PFSK-1 (cell line): ENCODE results near the gene ZEB2.

Experiments used
- FOXP2 ChIP-seq: optimal IDR thresholded peaks from 2 replicates; pipeline ENCODE3; 2011; ENCODE audit warnings: borderline replicate concordance, control low read depth, inconsistent platforms; ENCODE audit not compliant: insufficient read depth; ENCODE audit errors: extremely low read length, extremely low read depth
- POLR2AphosphoS5 ChIP-seq: IDR thresholded peaks from 2 replicates; pipeline ENCODE4 v1.6.1; 2012; ENCODE audit warnings: low read depth, mild to moderate bottlenecking, control low read depth, low read length, moderate library complexity
- REST ChIP-seq, 2 experiments: IDR thresholded peaks; 2 replicates each; pipeline versions ENCODE4 v1.6.1 to v1.8.0; 2011 to 2012; ENCODE audit warnings: low read depth in 2 of 2, low read length in 2 of 2, control low read depth in 1 of 2, inconsistent platforms in 1 of 2, mild to moderate bottlenecking in 1 of 2, moderate library complexity in 1 of 2; ENCODE audit not compliant: insufficient read depth in 1 of 2
- SIN3A ChIP-seq: IDR thresholded peaks from 2 replicates; pipeline ENCODE4 v1.6.1; 2012; ENCODE audit warnings: mild to moderate bottlenecking, low read length, moderate library complexity, borderline replicate concordance; ENCODE audit not compliant: insufficient read depth
- TAF1 ChIP-seq: IDR thresholded peaks from 2 replicates; pipeline ENCODE4 v1.6.1; 2012; ENCODE audit warnings: low read length, control low read depth, borderline replicate concordance; ENCODE audit not compliant: insufficient read depth

The ZEB2 gene

DNA sequence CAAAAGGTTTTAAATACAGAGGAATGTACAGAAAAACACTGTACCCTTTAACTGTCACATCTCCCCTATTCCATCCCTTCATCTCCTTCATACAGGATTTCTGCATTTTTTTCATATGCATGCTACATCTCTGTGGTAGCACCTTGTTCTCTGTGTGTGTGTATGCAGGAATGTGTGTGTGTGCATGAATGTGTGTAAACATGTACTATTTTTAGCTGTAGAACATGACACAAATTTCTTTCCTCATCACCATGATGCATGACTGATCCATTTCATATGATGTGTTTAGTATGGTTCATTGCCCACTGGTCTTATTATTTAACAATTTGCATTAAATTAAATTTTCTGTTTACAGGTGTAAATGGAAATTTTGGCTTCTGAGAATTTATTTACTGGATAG lies 21.5 kb upstream of the ZEB2 start:
- TF ChIP-seq SIN3A (no peak), FOXP2 (no peak), TAF1 (no peak), POLR2AphosphoS5 (no peak)

- TF ChIP-seq SIN3A = no peak
- no peak for TF ChIP-seq TAF1
Observed at GRCh38 chr2:144539289-144539782, 19.4 kb upstream of the ZEB2 start.

- TF ChIP-seq POLR2AphosphoS5 (no peak), TAF1 (no peak), FOXP2 (no peak)
Observed at GRCh38 chr2:144535300-144535699, 15.4 kb upstream of the ZEB2 start.

- no peak for TF ChIP-seq FOXP2
- no peak for TF ChIP-seq REST (IDR thresholded peaks at IDR 0.05; ENCODE audit: insufficient read depth in 1 of 2, low read depth in 2 of 2, low read length in 2 of 2)
- no peak for TF ChIP-seq TAF1
- no peak for TF ChIP-seq POLR2AphosphoS5
- TF ChIP-seq SIN3A = no peak
Observed at GRCh38 chr2:144533221-144533620, 13.3 kb upstream of the ZEB2 start.

DNA sequence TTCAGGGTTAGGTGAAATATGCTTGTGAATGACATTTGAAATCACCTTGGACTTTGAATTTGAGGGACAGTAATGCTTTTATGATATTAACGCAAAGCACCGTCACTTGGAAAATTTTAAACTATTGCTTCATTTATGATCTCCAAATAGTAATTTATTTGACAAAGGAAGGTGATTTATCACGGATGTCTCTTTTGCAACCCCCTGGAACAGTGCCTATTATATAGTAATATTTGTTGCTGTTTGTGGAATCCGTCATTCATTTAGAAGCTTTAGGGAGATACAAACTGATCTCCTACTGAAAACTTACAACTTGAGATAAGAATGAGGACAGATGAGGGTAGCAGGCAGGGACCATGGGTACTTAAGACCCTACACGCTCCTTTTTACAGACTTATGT lies 10.7 kb upstream of the ZEB2 start:
- TF ChIP-seq POLR2AphosphoS5 = no peak
- TF ChIP-seq FOXP2 = no peak
- no peak for TF ChIP-seq REST (IDR thresholded peaks at IDR 0.05; ENCODE audit: insufficient read depth in 1 of 2, low read depth in 2 of 2, low read length in 2 of 2)
- TF ChIP-seq SIN3A = no peak
- no peak for TF ChIP-seq TAF1

DNA sequence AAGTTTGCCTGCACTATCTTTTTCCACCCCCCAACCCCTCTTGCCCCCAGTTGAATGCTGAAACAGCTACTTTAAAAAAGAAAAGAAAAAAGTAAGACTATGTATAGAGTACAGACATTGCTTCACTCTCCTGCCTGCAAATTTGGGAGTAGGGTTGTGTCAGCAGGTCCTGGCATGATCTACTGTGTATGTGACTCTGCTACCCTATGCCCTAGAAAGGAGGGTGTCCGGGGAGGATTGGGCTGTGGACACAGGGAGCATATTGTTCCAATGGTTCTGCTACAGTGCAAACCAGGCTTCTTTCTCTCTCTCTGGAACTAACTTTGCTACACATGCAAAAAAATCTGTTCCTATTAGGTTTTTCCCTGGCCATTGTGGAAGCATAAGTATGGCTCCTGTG lies 9.9 kb upstream of the ZEB2 start:
- no peak for TF ChIP-seq REST (IDR thresholded peaks at IDR 0.05; ENCODE audit: insufficient read depth in 1 of 2, low read depth in 2 of 2, low read length in 2 of 2)

- TF ChIP-seq SIN3A = no peak
- no peak for TF ChIP-seq POLR2AphosphoS5
- TF ChIP-seq REST (IDR thresholded peaks at IDR 0.05; ENCODE audit: insufficient read depth in 1 of 2, low read depth in 2 of 2, low read length in 2 of 2) = no peak
Observed at GRCh38 chr2:144528108-144528507, 8.2 kb upstream of the ZEB2 start.
